ENCODE measurements around the gene EHD1. TPM values are rescaled to one million over a fixed set of nuclear protein-coding genes. Genes with fewer than 3 reads are reported as not detected.

The EHD1 gene
- polyA plus RNA-seq, 1 donor (not counting 4 experiments of a cell fraction or from before 2014, with no cell fraction given) = 73.9 TPM

DNA sequence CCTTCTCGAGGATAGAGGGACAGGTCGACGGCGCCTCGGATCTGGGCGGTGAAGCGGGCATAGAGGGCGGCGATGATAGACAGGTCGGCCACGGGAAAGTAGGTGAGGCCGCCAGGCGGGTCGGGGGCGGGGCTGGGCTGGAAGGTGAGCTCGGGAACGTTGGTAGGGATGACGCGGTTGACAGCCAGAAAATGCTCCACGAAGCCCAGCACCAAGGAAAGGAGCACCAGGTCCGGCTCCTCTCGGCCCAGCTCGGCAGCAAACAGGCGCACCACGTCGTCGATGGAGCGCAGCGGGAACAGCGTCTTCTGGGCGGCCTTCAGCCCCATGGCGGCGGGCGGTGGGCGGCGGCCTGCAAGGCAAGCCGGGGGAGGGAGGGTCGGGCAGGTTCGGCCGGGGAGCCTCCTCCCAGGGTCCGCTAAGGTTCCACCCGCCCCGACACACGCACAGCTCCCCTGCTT is 68.6 kb downstream of the EHD1 start:
- TF ChIP-seq, protein P1, sequence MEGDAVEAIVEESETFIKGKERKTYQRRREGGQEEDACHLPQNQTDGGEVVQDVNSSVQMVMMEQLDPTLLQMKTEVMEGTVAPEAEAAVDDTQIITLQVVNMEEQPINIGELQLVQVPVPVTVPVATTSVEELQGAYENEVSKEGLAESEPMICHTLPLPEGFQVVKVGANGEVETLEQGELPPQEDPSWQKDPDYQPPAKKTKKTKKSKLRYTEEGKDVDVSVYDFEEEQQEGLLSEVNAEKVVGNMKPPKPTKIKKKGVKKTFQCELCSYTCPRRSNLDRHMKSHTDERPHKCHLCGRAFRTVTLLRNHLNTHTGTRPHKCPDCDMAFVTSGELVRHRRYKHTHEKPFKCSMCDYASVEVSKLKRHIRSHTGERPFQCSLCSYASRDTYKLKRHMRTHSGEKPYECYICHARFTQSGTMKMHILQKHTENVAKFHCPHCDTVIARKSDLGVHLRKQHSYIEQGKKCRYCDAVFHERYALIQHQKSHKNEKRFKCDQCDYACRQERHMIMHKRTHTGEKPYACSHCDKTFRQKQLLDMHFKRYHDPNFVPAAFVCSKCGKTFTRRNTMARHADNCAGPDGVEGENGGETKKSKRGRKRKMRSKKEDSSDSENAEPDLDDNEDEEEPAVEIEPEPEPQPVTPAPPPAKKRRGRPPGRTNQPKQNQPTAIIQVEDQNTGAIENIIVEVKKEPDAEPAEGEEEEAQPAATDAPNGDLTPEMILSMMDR (optimal IDR thresholded peaks at IDR 0.05 in 1 of 3, IDR thresholded peaks at IDR 0.05 in 1 of 3, conservative IDR thresholded peaks at IDR 0.05 in 1 of 3; ENCODE audit: extremely low read depth in 1 of 3, insufficient read depth in 2 of 3, low read length in 3 of 3) = no peak
- no peak for TF ChIP-seq EZH2 (IDR thresholded peaks at IDR 0.05; ENCODE audit: low read length)
- Histone ChIP-seq H2AFZ (ENCODE audit: control insufficient read depth, low read length) (peak overlapping the region; percentile 80), H4K20me1 (ENCODE audit: control insufficient read depth, extremely low read depth, insufficient read depth, low read length) (no peaks in the 10 kb centered on the region), H3K4me1 (ENCODE audit: control insufficient read depth, extremely low read depth, insufficient read depth, low read length) (peaks cover 9% of the 10 kb centered on the region), H3K27me3 (ENCODE audit: control insufficient read depth, extremely low read depth, insufficient read depth, low read length) (no peaks in the 10 kb centered on the region), H3K9me1 (ENCODE audit: control insufficient read depth, extremely low read depth, insufficient read depth, low read length) (no peaks in the 10 kb centered on the region), H3K9ac (ENCODE audit: control insufficient read depth, extremely low read depth, insufficient read depth, low read length) (peak overlapping the region; percentile 72), H3K4me3 (ENCODE audit: control insufficient read depth in 2 of 3, extremely low read depth in 1 of 3, insufficient read depth in 2 of 3, low read depth in 1 of 3, low read length in 3 of 3) (peak overlapping the region; percentile 80 to 97 (median 83)), H3K27ac (ENCODE audit: control insufficient read depth, insufficient read depth, low read length) (peak overlapping the region; percentile 31), H3K79me2 (ENCODE audit: control insufficient read depth, insufficient read depth, low read length) (peaks cover 9% of the 10 kb centered on the region), H3K9me3 (ENCODE audit: control insufficient read depth, low read depth, low read length) (no peaks in the 10 kb centered on the region), H3K36me3 (ENCODE audit: control insufficient read depth in 2 of 2, extremely low read depth in 1 of 2, insufficient read depth in 2 of 2, low read length in 2 of 2) (peaks cover 13 to 27% of the 10 kb centered on the region in 2 experiments), H3K4me2 (ENCODE audit: control insufficient read depth, extremely low read depth, insufficient read depth, low read depth, low read length) (peak overlapping the region; percentile 92)
- FAIRE-seq = no peak
- dilution Hi-C loops (cut with MboI; ENCODE audit: extremely low pct_ligation_motif_present, low sequenced_read_pairs) = no loop called here
- peak; percentile 25 for DNase-seq (ENCODE audit: low read depth, low spot score)

DNA sequence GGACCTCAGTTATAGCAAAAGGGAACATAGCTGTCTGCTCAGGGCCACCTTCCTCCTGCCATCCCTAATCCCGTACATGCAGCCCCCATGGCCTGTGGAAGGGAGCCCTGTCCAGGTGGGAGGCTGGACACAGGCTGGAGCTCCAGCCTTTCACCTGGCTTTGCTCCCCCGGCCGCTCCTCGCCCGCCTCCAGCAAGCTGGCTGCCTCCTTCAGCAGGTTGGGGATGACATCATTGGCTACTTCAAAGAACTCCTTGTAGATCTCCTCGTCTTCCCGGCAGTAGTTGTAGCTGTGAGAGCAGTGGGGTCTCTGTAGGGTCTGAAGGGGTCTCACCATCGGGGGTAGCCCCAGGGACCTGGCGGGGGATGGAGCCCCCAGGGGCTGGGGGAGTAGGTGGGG is 72.9 kb downstream of the EHD1 start:
- H3K4me3 ChIP-seq (ENCODE audit: control insufficient read depth in 2 of 3, extremely low read depth in 1 of 3, insufficient read depth in 2 of 3, low read depth in 1 of 3, low read length in 3 of 3) = no peak overlapping the region
- dilution Hi-C loops (cut with MboI; ENCODE audit: extremely low pct_ligation_motif_present, low sequenced_read_pairs) = no loop called here
- H3K27me3 ChIP-seq (ENCODE audit: control insufficient read depth, extremely low read depth, insufficient read depth, low read length) = no peaks in the 10 kb centered on the region
- H4K20me1 ChIP-seq (ENCODE audit: control insufficient read depth, extremely low read depth, insufficient read depth, low read length) = no peaks in the 10 kb centered on the region
- H3K9me1 ChIP-seq (ENCODE audit: control insufficient read depth, extremely low read depth, insufficient read depth, low read length) = no peaks in the 10 kb centered on the region
- H3K9ac ChIP-seq (ENCODE audit: control insufficient read depth, extremely low read depth, insufficient read depth, low read length) = no peak overlapping the region
- no peaks in the 10 kb centered on the region for H3K9me3 ChIP-seq (ENCODE audit: control insufficient read depth, low read depth, low read length)
- no peak overlapping the region for H3K4me2 ChIP-seq (ENCODE audit: control insufficient read depth, extremely low read depth, insufficient read depth, low read depth, low read length)
- no peak overlapping the region for H2AFZ ChIP-seq (ENCODE audit: control insufficient read depth, low read length)
- FAIRE-seq = no peak
- peaks cover 16 to 28% of the 10 kb centered on the region in 2 experiments for H3K36me3 ChIP-seq (ENCODE audit: control insufficient read depth in 2 of 2, extremely low read depth in 1 of 2, insufficient read depth in 2 of 2, low read length in 2 of 2)
- peaks cover 9% of the 10 kb centered on the region for H3K79me2 ChIP-seq (ENCODE audit: control insufficient read depth, insufficient read depth, low read length)
- TF ChIP-seq, protein P1 (optimal IDR thresholded peaks at IDR 0.05 in 1 of 3, IDR thresholded peaks at IDR 0.05 in 1 of 3, conservative IDR thresholded peaks at IDR 0.05 in 1 of 3; ENCODE audit: extremely low read depth in 1 of 3, insufficient read depth in 2 of 3, low read length in 3 of 3) = no peak
- no peak for TF ChIP-seq EZH2 (IDR thresholded peaks at IDR 0.05; ENCODE audit: low read length)
- DNase-seq (ENCODE audit: low read depth, low spot score) = no peak
- peaks cover 20% of the 10 kb centered on the region for H3K4me1 ChIP-seq (ENCODE audit: control insufficient read depth, extremely low read depth, insufficient read depth, low read length)
- no peak overlapping the region for H3K27ac ChIP-seq (ENCODE audit: control insufficient read depth, insufficient read depth, low read length)
